A673 (cell line): ENCODE data around the gene CAPN9.
A peak's percentile ranks its signal among the peaks of the same experiment; 100 is the strongest.

ENCODE experiments used
- CTCF ChIP-seq: fragments of 300-800, 200-600 bp; sonication (generic); conservative IDR thresholded peaks from 2 replicates; pipeline ENCODE4 v1.5.1; 2017; ENCODE audit warnings: low read depth, mild to moderate bottlenecking, antibody characterized with exemption, low read length, moderate library complexity, mixed read lengths
- EZH2 ChIP-seq: fragments of 200-600 bp; sonication (generic); IDR thresholded peaks from 2 replicates; pipeline ENCODE4 v1.6.1; 2017; ENCODE audit warnings: borderline replicate concordance, low read depth, mild to moderate bottlenecking, mixed read lengths, antibody characterized with exemption, low read length; ENCODE audit not compliant: poor library complexity, severe bottlenecking

- TF ChIP-seq EZH2 (no peak), CTCF (peak; percentile 59)
These were observed 25.5 kb downstream of the CAPN9 start for GRCh38 chr1:230772457-230773395.
